ENCODE data around the gene SYN1.

DNA sequence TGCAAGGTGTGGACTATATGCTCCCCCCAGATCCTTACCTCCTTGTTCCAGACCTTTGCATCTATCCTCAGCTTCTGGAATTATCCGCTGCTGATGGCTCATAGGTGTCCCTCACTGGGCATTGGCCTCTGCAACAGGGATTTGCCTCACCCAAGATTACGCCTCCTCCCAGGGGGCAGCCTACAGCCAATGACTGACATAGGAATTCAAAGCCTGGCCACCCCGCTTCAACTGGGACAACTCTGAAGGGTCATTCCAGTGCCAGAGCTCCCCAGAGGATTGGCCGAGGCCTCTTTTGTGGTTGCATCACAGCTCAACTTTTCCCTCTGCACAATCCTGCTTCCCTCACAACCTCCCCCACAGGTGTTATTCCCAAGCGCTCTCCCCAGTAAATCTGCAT lies 5.0 kb downstream of the SYN1 start:
- TF ChIP-seq, protein P1, sequence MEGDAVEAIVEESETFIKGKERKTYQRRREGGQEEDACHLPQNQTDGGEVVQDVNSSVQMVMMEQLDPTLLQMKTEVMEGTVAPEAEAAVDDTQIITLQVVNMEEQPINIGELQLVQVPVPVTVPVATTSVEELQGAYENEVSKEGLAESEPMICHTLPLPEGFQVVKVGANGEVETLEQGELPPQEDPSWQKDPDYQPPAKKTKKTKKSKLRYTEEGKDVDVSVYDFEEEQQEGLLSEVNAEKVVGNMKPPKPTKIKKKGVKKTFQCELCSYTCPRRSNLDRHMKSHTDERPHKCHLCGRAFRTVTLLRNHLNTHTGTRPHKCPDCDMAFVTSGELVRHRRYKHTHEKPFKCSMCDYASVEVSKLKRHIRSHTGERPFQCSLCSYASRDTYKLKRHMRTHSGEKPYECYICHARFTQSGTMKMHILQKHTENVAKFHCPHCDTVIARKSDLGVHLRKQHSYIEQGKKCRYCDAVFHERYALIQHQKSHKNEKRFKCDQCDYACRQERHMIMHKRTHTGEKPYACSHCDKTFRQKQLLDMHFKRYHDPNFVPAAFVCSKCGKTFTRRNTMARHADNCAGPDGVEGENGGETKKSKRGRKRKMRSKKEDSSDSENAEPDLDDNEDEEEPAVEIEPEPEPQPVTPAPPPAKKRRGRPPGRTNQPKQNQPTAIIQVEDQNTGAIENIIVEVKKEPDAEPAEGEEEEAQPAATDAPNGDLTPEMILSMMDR (IDR thresholded peaks at IDR 0.05 in 8 of 11, conservative IDR thresholded peaks at IDR 0.05 in 3 of 11) = no peak
- TF ChIP-seq POLR2A (IDR thresholded peaks at IDR 0.05) = no peak
